GM19025 (cell line): Measurements from ENCODE around the gene CNOT6L.
A peak's percentile ranks its signal among the peaks of the same experiment; 100 is the strongest.
"Not testable (repeated sequence)": the region's sequence is repeated elsewhere in the genome, so short reads cannot be mapped to it uniquely, and the experiment has no call there.

Experiments
- ATAC-seq: cut with Tn5 transposase; IDR thresholded peaks from one replicate; pipeline ENCODE4 v1.9.1; 2021; ENCODE audit warnings: mild to moderate bottlenecking, low read depth, moderate library complexity; ENCODE audit not compliant: unreplicated experiment

The CNOT6L gene

GRCh38 chr4:77818602-77819403 is at the start of gene CNOT6L:
Gene CNOT6L (minus strand): TSS chr4:77819368. CDS start chr4:77819308, 60 bp downstream.
- ATAC-seq: peak; percentile 25

- ATAC-seq: no peak
Measured at GRCh38 chr4:77865259-77865658, 46.1 kb upstream of the CNOT6L start.

GRCh38 chr4:77863341-77863740 is 44.2 kb upstream of the CNOT6L start:
- ATAC-seq: not testable (repeated sequence)

GRCh38 chr4:77862478-77863216 is 43.5 kb upstream of the CNOT6L start, which contains the start of gene MRPL1:
Gene MRPL1 (plus strand): TSS chr4:77862830. CDS start chr4:77862849, 19 bp downstream.
- peak; percentile 83 for ATAC-seq

- ATAC-seq: no peak
Measured at GRCh38 chr4:77861495-77861894, 42.3 kb upstream of the CNOT6L start.

- no peak for ATAC-seq
Measured at GRCh38 chr4:77859256-77859655, 40.1 kb upstream of the CNOT6L start.

GRCh38 chr4:77856152-77856551 is 37.0 kb upstream of the CNOT6L start:
- no peak for ATAC-seq

GRCh38 chr4:77854431-77855111 is 35.4 kb upstream of the CNOT6L start:
- ATAC-seq: no peak

- peak; percentile 84 for ATAC-seq
Measured at GRCh38 chr4:77852892-77853495, 33.8 kb upstream of the CNOT6L start.

- no peak for ATAC-seq
Measured at GRCh38 chr4:77849278-77849965, 30.3 kb upstream of the CNOT6L start.

GRCh38 chr4:77848508-77848907 is 29.3 kb upstream of the CNOT6L start:
- ATAC-seq: no peak

- no peak for ATAC-seq
Measured at GRCh38 chr4:77845929-77846328, 26.8 kb upstream of the CNOT6L start.

GRCh38 chr4:77845400-77845799 is 26.2 kb upstream of the CNOT6L start:
- no peak for ATAC-seq

GRCh38 chr4:77844363-77844762 is 25.2 kb upstream of the CNOT6L start:
- no peak for ATAC-seq

- no peak for ATAC-seq
Measured at GRCh38 chr4:77843628-77844027, 24.5 kb upstream of the CNOT6L start.

GRCh38 chr4:77834403-77834802 is 15.2 kb upstream of the CNOT6L start:
- no peak for ATAC-seq

GRCh38 chr4:77833126-77833724 is 14.1 kb upstream of the CNOT6L start:
- ATAC-seq: no peak

- ATAC-seq: no peak
Measured at GRCh38 chr4:77827343-77827742, 8.2 kb upstream of the CNOT6L start.

- no peak for ATAC-seq
Measured at GRCh38 chr4:77826275-77826674, 7.1 kb upstream of the CNOT6L start.

GRCh38 chr4:77821775-77822174 is 2.6 kb upstream of the CNOT6L start:
- ATAC-seq: no peak
